GM06990 (cell line): ENCODE results near the gene MAN1A1.
"Not testable (repeated sequence)": the region's sequence is repeated elsewhere in the genome, so short reads cannot be mapped to it uniquely, and the experiment has no call there.

Experiments used
- DNase-seq: peaks from one replicate; pipeline ENCODE4 v3.0.0-alpha.2; 2011; ENCODE audit not compliant: insufficient read length; ENCODE audit errors: extremely low read depth
- H3K27me3 ChIP-seq: replicated peaks from 2 replicates; pipeline ENCODE4 v1.6.0; 2011; ENCODE audit warnings: low read length; ENCODE audit not compliant: control insufficient read depth, insufficient read depth
- H3K36me3 ChIP-seq: 2 replicates; pipeline ENCODE4 v1.5.1; 2011; ENCODE audit warnings: low read length; ENCODE audit not compliant: control insufficient read depth, insufficient read depth
- H3K4me3 ChIP-seq: replicated peaks from 2 replicates; pipeline ENCODE4 v1.5.1; 2011; ENCODE audit warnings: low read depth, mild to moderate bottlenecking, control low read depth, low read length
- TF ChIP-seq, protein P1 (sequence below): IDR thresholded peaks from 2 replicates; pipeline ENCODE4 v1.5.1; 2011; ENCODE audit warnings: low read length, control low read depth, mild to moderate bottlenecking, inconsistent platforms; ENCODE audit not compliant: insufficient read depth, poor library complexity, severe bottlenecking

The MAN1A1 gene

DNA sequence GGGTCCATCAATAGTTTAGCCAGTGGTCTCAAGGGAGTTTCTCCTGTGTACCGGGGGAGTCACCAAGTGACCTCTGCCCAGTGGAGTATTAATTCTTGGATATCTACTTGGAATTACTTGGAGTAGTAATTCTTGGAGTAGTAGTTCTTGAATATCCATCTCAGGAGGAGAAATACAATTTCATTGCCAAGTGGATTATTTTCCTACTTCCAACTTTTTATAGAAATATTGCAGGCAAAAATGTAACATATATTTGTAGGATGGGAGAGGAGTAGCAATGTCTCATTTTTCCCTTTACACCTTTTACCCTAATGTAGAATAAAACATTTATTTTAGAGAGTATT, 179.5 kb downstream of the MAN1A1 start:
- TF ChIP-seq, protein P1, sequence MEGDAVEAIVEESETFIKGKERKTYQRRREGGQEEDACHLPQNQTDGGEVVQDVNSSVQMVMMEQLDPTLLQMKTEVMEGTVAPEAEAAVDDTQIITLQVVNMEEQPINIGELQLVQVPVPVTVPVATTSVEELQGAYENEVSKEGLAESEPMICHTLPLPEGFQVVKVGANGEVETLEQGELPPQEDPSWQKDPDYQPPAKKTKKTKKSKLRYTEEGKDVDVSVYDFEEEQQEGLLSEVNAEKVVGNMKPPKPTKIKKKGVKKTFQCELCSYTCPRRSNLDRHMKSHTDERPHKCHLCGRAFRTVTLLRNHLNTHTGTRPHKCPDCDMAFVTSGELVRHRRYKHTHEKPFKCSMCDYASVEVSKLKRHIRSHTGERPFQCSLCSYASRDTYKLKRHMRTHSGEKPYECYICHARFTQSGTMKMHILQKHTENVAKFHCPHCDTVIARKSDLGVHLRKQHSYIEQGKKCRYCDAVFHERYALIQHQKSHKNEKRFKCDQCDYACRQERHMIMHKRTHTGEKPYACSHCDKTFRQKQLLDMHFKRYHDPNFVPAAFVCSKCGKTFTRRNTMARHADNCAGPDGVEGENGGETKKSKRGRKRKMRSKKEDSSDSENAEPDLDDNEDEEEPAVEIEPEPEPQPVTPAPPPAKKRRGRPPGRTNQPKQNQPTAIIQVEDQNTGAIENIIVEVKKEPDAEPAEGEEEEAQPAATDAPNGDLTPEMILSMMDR: no peak
- H3K4me3 ChIP-seq: no peak overlapping the region

DNA sequence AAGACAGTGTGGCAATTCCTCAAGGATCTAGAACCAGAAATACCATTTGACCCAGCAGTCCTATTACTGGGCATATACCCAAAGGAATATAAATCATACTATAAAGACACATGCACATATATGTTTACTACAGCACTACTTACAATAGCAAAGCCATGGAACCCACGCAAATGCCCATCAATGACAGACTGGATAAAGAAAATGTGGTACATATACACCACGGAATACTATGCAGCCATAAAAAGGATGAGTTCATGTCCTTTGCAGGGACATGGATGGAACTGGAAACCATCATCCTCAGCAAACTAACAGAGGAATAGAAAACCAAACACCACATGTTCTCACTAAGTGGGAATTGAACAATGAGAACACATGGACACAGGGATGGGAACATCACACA, 180.2 kb downstream of the MAN1A1 start:
- not testable (repeated sequence) for DNase-seq, H3K27me3 ChIP-seq, H3K36me3 ChIP-seq, H3K4me3 ChIP-seq

More for the DNA sequence above, 179.5 kb downstream of the MAN1A1 start:
- Histone ChIP-seq H3K27me3 (no peaks in the 10 kb centered on the region), H3K36me3 (no peaks in the 10 kb centered on the region)
- DNase-seq: no peak

DNA sequence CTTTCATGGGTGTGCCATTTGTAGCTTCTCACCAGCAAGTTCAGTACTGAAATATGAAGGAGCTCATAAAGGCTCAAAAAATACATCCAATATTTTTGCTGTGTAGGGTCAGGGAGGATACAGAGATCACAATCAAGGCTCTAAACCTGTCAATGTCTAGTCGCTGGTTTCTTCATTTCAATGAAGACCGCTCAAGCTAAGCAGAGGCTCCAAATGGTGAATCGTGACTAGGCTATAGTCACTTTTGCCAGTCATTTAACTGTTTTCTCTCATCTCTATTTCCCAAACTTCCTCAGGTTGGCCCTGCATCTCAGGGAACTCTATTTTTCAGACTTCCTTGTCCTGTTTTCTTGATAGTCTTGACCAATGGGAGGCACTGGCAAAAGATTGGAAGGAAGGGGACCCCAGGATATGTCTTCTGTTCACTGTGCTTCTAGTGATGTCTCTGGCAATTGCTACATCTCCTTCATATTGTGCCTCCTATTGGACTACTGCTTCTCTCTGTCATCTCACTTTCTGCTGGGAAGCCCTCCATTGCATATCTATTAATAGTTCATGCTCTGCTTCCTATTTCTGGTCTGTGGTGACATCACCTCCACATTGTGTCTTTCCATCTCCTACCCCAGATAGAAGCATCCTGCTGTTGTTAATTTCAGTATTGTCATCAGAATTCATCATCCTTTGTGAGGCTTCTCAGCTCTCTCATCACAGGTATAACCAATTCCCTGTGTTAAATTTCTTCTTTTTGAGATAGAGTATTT, 183.4 kb downstream of the MAN1A1 start:
- H3K36me3 ChIP-seq: no peaks in the 10 kb centered on the region

DNA sequence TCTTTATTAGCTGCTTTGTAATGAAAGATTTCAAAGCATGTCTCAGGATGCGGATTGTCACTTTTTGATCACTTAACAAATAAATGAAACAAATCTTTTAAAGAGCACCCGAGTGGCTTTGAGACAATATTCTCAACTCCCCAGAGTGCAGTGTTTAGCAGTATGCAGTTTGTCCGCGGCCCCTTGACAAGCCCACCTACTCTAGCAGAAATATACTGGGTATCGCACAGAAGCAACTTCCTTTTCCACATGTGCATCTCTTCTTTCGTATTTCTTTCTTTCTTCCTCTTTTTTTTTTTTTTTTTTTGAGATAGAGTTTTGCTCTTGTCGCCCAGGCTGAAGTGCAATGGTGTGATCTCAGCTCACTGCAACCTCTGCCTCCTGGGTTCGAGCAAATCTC, 186.6 kb downstream of the MAN1A1 start:
- TF ChIP-seq, protein P1: no peak
- H3K4me3 ChIP-seq: no peak overlapping the region
- DNase-seq: no peak
- no peaks in the 10 kb centered on the region for H3K27me3 ChIP-seq
- no peaks in the 10 kb centered on the region for H3K36me3 ChIP-seq

More for the DNA sequence above, 183.4 kb downstream of the MAN1A1 start:
- TF ChIP-seq, protein P1: no peak
- no peak for DNase-seq
- no peaks in the 10 kb centered on the region for H3K27me3 ChIP-seq
- no peak overlapping the region for H3K4me3 ChIP-seq

DNA sequence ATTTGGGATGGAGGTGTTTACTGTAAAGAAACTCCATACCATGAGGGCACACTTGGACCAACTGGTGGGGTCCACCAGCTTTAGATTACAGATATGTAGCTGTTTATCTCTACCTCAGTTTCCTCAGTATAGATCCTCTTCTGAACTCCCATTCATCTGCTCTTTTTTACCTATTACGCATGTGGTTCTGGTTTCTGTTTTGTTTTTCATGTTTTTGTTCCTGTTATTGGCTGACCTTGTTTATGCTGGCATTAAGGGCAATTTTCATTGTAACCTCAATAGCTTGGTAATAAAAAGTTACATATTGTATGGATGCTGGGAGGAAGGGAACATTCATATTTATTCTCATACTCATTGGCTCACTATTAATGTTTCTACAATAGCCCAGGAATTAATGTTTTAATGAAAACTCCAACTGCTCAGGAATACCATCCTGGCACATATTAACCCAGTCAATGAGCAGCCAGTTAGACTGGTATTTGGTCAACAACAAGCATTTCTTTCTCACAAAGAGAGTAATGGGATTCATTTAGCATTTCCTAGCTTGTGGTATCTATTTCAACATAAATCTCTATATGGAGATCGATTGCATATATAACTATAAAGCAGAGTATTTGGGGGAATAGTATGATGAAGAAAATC, 187.3 kb downstream of the MAN1A1 start:
- TF ChIP-seq, protein P1: no peak
- no peak overlapping the region for H3K4me3 ChIP-seq

DNA sequence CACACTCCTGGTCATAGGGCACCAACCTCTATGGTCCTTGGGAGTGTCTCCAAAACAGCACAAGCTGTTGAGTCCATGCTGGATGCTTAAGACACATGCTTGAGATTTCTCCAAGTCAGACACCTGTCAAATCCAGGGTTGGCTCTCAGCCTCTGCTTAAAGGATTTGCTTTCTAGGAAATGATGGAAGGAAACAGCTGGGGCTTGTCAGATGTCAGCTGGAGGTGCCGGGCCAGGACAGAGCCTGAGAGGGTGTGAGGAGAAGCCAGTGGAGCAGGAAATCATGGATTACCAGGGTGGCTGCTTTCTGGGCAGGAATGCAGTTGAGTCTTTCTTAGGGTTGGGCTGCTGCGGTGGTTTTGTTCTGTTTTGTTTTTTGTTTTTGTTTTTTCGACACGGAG, 188.1 kb downstream of the MAN1A1 start:
- DNase-seq: no peak
- no peaks in the 10 kb centered on the region; the same call in 1 of the 2 replicates for H3K27me3 ChIP-seq
- TF ChIP-seq, protein P1: no peak
- no peak overlapping the region for H3K4me3 ChIP-seq
- H3K36me3 ChIP-seq: no peaks in the 10 kb centered on the region

More for the DNA sequence above, 187.3 kb downstream of the MAN1A1 start:
- DNase-seq: no peak
- no peaks in the 10 kb centered on the region; the same call in 1 of the 2 replicates for H3K27me3 ChIP-seq
- H3K36me3 ChIP-seq: no peaks in the 10 kb centered on the region
